Daoy (cell line): ENCODE data around the gene IFIT2. TPM values are rescaled to one million over a fixed set of nuclear protein-coding genes. Genes with fewer than 3 reads are reported as not detected.

ENCODE experiments used
- total RNA-seq: library from RNA; depleted of rRNA; stranded (reverse); fragments of >200 nt; shearing (Covaris generic); gene quantifications from 2 replicates; pipeline ENCODE4 v1.2.3, GENCODE V29; 2014; rRNA removed

The IFIT2 gene
- total RNA-seq, 1 experiment from 2014 or later, result 7.1 TPM

Other genes starting within 250 kb of the IFIT2 start
- gene CH25H, start 94.7 kb upstream of the IFIT2 start, total RNA-seq, result 0.80 TPM in 1 of 2 replicates, not detected in the other
- gene LIPA, start 50.3 kb upstream of the IFIT2 start, total RNA-seq, result 15.6 and 16.2 TPM in 2 replicates
- gene IFIT3, start 26.0 kb downstream of the IFIT2 start, total RNA-seq, result 28.3 and 31.5 TPM in 2 replicates
- gene IFIT1B, start 76.0 kb downstream of the IFIT2 start, total RNA-seq, result 0.09 TPM in 1 of 2 replicates, not detected in the other
- gene IFIT1, start 90.6 kb downstream of the IFIT2 start, total RNA-seq, result 13.7 and 17.3 TPM in 2 replicates
- 12.6 and 15.4 TPM in 2 replicates for gene IFIT5, start 112.5 kb downstream of the IFIT2 start, total RNA-seq
- gene SLC16A12, start 233.5 kb downstream of the IFIT2 start, total RNA-seq, result 0.06 and 0.24 TPM in 2 replicates